SHP77 treated with DMSO at 0.1 percent for 48 hours (cell line): ENCODE results near the gene APH1A.
A peak's percentile ranks its signal among the peaks of the same experiment; 100 is the strongest.
"Not testable (repeated sequence)": the region's sequence is repeated elsewhere in the genome, so short reads cannot be mapped to it uniquely, and the experiment has no call there.

ENCODE experiments used
- DNase-seq: peaks from one replicate; lab custom pipeline; 2025; lab: John Stamatoyannopoulos, UW

APH1A gene

DNA sequence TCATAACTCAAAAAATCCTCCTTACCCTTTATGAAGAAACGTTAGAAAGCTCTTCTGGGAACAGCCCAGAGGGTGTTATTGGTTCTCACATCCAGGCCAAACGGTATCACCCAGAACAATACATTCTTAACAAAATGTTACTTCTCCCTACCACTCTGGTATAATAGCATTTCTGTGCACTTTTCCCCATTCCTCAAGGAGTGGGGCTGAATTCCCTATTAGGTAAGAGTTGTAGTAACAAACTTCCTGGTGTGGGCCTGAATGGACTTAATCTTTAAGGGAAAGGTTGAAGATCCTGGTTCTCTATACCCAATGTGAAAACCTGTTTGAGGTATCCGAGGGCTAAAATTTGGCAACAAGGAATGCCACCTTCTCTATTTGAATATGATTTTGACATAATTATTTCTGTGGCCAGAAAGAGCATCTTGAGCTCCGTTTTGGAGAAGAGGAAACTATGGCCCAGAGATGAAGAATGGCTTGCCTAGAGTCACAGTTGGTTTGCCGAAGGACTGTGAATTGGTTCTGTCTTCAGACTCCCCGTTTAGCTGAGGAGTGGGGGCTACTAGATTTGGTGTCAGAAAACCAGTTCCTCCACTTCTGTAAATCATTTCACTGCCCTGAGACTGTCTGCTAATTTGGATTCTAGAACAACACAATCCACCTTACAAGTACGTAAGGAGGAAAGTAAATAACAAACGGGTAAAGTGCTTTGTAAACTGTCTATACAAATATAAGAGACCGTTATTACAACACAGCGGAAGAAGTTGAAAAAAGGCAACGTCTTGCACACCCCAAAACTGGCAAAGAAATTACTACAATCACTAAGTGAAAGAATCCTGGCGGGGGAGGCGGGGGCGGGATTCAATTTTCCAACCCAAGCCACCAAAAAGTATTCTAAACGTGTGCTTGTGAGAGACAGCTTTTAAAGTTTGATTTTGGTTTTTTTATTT is 35.2 kb downstream of the APH1A start:
- DNase-seq, result peak; percentile 13

DNA sequence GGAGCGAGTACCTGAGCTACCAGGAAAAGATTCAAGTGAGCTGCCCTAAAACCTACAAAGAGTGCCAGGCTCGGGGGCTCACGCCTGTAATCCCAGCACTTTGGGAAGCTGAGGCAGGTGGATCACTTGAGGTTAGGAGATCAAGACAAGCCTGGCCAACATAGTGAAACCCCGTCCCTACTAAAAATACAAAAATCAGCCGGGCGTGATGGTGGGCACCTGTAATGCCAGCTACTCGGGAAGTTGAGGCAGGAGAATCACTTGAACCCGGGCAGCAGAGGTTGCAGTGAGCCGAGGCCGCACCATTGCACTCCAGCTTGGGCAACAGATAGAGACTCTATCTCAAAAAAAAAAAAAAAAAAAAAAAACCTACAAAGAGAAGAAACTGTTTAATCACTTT is 35.9 kb downstream of the APH1A start:
- not testable (repeated sequence) for DNase-seq

GRCh38 chr1:150228246-150228645 is 40.6 kb downstream of the APH1A start:
- not testable (repeated sequence) for DNase-seq

GRCh38 chr1:150227228-150227627 is 41.6 kb downstream of the APH1A start:
- DNase-seq, result no peak

DNA sequence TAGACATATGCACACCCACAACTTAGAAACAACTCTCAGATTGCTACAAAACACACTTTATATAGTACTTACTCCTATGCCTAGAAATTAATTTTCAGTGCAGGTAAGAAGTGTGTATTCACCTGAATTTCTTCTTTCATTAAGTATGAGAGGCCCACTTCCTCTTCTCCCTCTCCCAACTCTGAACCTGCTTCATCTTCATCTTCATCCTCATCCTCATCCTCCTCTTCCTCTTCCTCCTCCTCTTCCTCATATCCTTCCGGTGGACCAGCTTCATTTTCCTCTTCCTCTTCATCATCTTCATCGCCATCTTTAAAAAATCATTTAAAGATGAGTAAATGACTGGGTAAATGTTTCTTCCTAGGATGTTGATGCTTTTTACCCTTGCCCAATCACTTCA is 42.3 kb downstream of the APH1A start:
- DNase-seq, result no peak

DNA sequence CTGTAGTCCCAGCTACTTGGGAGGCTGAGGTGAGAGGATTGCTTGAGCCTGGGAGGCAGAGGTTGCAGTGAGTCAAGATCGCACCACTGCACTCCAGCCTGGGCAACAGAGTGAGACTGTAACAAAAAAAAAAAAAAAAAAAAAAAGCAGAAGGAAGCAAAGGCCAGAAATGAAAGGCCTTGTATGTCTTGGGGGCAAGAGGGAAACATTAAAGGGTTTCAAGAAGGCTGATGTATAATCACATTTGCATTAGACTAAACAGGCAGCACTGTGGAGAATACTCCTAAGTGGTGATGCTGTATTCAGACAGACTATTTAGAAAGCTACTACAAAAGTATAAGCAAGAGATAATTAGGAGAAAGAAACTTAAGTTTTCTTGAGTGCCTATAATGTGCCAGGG is 43.3 kb downstream of the APH1A start:
- DNase-seq, result no peak

DNA sequence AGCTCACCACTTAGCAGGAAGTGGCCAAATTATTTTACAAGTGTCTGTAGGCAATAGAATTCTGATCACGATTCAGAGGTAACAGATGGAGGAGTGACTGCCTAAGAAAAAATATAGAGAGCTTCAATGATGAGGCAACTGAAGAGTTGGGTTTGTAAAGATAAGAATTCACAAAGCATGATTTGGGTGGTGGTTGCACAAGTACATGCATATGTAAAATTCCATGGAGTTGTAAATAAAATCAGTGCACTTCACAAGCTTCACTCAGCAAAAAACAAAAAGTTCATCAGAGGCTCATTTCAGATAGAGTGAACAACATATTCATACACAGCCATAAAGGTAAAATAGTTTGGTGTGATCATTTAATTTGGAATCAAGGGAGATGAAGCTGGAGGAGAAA is 43.8 kb downstream of the APH1A start:
- DNase-seq, result no peak

DNA sequence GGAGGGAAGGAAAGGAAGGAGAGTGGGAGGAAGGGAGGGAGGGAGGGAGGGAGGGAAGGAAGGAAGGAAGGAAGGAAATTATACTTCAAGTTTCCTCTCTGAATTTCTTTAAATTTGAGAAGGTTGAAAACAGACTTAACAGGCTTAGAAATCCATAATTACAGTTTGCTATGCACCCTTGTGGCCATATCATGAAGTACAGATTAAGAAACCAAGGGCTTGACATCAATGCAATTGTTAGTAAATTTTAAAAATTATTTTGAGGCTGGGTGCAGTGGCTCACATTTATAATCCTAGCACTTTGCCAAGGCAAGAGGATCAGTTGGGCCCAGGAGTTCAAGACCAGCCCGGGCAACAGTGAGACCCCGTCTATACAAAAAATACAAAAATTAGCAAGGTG is 47.3 kb downstream of the APH1A start:
- DNase-seq, result no peak

- not testable (repeated sequence) for DNase-seq
Measured at GRCh38 chr1:150215855-150216254, 53.0 kb downstream of the APH1A start.
